AG10803 (cell line): ENCODE results near the gene MCF2L2.

Experiments
- DNase-seq: peaks from one replicate; pipeline ENCODE4 v3.0.0; 2010; ENCODE audit warnings: low read depth
- H3K4me3 ChIP-seq: 2 replicates; pipeline ENCODE4 v1.5.1; 2011; ENCODE audit warnings: mild to moderate bottlenecking, low read length, control low read depth
- TF ChIP-seq, protein P1 (sequence below): conservative IDR thresholded peaks from 2 replicates; pipeline ENCODE4 v1.5.1; 2011; ENCODE audit warnings: mild to moderate bottlenecking, low read length, control low read depth, inconsistent platforms

The MCF2L2 gene

DNA sequence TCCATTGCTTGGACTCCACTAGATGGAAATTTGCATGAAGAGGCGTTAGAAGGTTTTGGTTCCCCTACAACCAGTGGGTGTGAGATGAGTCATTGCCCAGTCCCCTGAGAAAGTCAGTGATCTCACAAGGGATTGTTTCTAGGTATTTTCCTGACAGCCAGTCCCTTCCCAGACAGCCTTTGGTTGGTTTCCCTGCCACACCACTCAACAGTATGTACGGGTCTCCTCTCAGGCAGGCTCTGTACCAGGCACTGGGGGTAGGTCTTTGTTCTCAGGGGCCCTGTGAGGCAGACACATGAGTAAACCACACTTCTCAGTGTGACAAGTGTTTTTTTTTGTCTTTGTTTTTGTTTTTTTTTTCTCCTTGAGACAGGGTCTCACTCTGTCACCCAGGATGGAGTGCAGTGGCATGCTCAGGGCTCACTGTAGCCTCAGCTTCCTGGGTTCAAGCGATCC, 269.8 kb downstream of the MCF2L2 start:
- H3K4me3 ChIP-seq, result no peak overlapping the region
- peak; percentile 22 for DNase-seq
- TF ChIP-seq, protein P1, sequence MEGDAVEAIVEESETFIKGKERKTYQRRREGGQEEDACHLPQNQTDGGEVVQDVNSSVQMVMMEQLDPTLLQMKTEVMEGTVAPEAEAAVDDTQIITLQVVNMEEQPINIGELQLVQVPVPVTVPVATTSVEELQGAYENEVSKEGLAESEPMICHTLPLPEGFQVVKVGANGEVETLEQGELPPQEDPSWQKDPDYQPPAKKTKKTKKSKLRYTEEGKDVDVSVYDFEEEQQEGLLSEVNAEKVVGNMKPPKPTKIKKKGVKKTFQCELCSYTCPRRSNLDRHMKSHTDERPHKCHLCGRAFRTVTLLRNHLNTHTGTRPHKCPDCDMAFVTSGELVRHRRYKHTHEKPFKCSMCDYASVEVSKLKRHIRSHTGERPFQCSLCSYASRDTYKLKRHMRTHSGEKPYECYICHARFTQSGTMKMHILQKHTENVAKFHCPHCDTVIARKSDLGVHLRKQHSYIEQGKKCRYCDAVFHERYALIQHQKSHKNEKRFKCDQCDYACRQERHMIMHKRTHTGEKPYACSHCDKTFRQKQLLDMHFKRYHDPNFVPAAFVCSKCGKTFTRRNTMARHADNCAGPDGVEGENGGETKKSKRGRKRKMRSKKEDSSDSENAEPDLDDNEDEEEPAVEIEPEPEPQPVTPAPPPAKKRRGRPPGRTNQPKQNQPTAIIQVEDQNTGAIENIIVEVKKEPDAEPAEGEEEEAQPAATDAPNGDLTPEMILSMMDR, result no peak

DNA sequence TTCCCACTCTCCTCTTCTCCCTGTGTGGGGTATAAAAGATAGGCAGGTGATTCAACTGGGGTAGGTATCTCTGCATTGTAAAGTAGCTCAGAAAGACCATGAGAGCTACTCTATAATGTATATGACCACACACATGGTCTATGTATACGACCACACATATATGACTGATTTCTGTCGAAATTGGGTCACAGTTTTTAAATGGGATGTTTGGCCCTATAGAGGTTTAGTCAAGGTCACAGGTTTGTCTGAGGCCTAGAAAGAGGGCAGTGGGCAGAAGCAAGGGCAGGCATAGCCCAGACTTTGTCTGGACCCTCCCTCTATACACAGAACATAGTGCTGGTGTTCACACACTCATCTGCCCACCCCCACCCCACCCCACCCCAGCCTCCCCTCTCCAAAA, 270.3 kb downstream of the MCF2L2 start:
- TF ChIP-seq, protein P1, result no peak
- no peak for DNase-seq
- H3K4me3 ChIP-seq, result no peak overlapping the region

DNA sequence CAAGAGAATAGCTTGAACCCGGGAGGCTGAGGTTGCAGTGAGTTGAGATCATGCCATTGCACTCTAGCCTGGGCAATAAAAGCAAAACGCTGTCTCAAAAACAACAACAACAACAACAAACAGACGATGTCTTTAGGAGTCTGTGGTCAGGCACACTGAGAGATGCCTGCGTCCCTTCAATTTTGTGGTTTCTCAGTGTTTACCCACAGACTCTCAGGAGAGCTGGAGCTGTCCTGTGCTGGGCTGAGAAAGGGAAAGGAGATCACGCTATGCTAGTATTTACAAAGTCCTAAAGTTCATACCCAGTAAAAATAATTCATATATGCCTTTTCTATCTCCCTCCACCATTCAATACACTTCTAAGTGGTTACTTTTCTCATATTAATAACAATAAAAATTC, 272.2 kb downstream of the MCF2L2 start:
- TF ChIP-seq, protein P1, result no peak
- H3K4me3 ChIP-seq, result no peak overlapping the region
- DNase-seq, result no peak

DNA sequence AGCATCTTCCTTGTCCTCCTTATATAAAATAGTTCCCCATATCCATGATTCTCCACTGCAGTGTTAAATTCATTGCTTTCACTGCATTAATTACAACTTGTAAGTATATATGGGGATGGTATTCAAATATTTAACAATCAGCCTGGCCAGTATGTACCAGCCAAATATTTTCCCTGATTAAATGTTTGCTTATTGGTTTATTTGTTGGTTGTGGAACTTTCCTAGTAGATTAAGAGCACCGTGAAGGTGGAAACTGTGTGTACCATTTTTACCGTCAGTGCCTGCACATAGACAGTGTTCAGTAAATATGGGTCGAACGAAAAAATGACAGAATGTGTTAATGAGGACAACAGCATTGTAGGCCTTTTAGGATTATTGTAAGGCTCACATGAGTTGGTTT, 272.9 kb downstream of the MCF2L2 start:
- DNase-seq, result no peak
- H3K4me3 ChIP-seq, result no peak overlapping the region
- TF ChIP-seq, protein P1, result no peak

DNA sequence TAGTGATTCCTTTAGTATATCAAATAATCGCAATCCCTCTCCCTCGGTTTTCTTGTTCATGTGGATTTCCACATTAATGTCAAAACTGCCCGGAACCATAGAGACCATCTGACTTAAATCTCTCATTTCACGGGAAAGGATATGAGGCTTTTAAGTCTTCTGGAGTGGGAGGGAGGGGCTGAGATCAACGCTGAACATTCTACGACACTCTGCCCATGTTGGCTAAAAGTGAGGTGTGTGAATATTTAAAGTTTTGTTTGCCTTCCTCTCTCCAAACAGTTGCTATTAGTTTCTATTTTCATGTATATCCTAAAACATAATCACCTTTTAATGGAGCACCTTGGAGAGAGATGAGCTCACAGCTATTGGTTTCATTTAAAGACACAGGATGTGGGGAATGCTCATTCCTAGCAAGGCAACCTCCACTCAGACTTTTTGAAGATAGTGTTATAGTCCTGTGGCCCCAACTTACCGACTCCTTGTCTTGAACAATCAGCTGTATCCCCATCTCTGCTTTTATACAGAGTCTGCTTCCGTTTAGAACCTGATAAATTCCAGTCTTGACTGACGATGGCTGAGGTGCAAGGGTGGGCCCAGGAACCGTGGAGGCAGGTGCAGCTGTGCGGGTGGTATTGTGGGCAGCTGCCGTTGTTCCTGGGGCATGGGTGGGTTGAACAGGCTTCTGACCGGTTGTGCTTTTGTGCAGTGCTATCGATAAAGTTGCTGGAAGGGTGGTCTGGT, 275.0 kb downstream of the MCF2L2 start:
- DNase-seq, result no peak
- H3K4me3 ChIP-seq, result no peak overlapping the region
- TF ChIP-seq, protein P1, result no peak

DNA sequence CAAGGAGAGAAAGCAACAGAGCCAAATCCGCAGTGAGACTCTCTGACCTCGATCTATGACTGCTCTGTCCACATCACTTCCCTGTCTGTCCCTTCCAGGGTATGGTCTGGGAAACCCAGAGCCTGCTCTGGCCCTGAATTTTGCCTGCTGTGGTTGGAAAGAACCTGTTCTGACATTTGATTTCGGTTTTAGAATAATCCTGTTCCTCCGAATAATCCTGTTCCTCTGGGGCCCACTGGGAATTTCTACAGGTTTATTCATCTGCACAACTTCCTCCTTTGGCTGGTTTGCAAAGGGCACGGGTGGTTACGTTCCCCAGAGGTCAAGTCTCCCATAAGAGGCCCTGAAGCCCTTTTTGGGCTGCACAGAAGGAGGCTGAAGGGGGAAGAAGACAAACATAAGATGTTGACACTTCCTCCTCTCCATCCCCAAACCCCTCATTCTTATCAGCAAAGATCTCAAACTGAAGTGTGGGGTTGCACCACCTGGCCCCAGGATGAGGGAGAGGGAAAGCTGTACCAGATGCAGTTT, 276.5 kb downstream of the MCF2L2 start:
- no peak overlapping the region for H3K4me3 ChIP-seq
- TF ChIP-seq, protein P1, result no peak
- DNase-seq, result no peak

DNA sequence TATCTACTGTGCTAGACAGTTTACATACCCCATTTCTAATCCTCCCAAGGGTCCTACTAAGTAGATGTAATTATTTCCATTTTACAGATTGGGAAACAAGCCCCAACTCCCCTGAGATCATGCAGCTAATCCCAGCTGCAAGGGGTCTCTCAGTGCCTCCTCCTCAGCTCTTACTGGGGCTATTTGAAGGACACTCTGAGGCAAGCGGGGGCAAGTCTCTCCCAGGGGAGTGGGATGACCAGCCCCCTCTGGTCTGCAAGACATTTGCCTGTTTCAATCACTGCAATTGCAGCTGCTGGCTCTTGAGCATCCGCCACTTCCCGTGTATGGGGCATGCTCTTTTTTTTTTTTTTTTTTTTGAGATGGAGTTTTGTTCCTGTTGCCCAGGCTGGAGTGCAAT, 277.3 kb downstream of the MCF2L2 start:
- H3K4me3 ChIP-seq, result no peak overlapping the region
- DNase-seq, result no peak
- TF ChIP-seq, protein P1, result no peak
